ENCODE data around the gene SYNGAP1.

DNA sequence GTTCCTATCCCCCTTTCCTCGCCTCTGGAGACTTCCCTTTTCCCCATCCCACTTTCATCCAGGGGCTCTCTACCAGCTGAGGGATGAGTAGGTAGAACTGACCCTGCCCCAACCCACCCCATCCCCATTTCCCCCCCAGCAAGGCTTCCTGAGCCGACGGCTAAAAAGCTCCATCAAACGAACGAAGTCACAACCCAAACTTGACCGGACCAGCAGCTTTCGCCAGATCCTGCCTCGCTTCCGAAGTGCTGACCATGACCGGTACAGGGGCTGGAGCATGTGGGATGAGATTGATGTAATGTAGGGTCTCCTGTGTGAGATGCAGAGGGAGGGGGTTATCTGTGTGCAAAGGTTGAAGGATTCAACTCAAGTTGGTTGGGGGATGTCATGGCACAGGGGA, 12.7 kb downstream of the SYNGAP1 start:
- TF ChIP-seq, protein P1, sequence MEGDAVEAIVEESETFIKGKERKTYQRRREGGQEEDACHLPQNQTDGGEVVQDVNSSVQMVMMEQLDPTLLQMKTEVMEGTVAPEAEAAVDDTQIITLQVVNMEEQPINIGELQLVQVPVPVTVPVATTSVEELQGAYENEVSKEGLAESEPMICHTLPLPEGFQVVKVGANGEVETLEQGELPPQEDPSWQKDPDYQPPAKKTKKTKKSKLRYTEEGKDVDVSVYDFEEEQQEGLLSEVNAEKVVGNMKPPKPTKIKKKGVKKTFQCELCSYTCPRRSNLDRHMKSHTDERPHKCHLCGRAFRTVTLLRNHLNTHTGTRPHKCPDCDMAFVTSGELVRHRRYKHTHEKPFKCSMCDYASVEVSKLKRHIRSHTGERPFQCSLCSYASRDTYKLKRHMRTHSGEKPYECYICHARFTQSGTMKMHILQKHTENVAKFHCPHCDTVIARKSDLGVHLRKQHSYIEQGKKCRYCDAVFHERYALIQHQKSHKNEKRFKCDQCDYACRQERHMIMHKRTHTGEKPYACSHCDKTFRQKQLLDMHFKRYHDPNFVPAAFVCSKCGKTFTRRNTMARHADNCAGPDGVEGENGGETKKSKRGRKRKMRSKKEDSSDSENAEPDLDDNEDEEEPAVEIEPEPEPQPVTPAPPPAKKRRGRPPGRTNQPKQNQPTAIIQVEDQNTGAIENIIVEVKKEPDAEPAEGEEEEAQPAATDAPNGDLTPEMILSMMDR (conservative IDR thresholded peaks at IDR 0.05; ENCODE audit: low read depth, low read length) = no peak
- TF ChIP-seq EZH2 (IDR thresholded peaks at IDR 0.05; ENCODE audit: low read length, unreplicated experiment) (no peak), EZH2phosphoT487 (IDR thresholded peaks at IDR 0.05; ENCODE audit: borderline replicate concordance, low read length) (no peak)
